ENCODE measurements around the gene BRI3BP. TPM values are rescaled to one million over a fixed set of nuclear protein-coding genes. Genes with fewer than 3 reads are reported as not detected.

The BRI3BP gene
- total and polyA plus RNA-seq, 11 donors: 1.1 to 5.3 (median 3.6) TPM

DNA sequence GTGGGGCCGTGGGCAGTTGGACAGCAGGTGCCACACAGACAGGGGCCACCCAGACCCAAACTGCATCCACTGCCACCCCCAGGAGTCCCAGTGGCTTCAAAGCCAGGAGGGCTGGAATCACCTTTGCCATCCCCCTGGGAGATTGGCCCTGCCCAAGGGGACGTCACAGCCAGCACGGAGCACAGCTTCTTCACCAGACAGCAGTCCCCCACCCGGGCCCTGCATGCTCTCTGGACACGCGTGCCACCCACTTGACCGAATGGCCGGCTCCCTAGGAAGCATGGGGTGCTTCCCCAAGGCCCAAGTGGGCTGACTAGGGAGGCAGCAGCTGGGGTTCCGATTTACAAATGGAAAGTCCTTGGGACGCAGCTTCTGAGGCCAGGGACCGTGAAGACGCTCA, 21.8 kb upstream of the BRI3BP start:
- ATAC-seq (peak in 1 of 4 donors; percentile 5), DNase-seq (no peak)
- no peaks in the 10 kb centered on the region for H3K27me3 ChIP-seq
- no peak overlapping the region for H3K27ac ChIP-seq
- TF ChIP-seq, protein P1, sequence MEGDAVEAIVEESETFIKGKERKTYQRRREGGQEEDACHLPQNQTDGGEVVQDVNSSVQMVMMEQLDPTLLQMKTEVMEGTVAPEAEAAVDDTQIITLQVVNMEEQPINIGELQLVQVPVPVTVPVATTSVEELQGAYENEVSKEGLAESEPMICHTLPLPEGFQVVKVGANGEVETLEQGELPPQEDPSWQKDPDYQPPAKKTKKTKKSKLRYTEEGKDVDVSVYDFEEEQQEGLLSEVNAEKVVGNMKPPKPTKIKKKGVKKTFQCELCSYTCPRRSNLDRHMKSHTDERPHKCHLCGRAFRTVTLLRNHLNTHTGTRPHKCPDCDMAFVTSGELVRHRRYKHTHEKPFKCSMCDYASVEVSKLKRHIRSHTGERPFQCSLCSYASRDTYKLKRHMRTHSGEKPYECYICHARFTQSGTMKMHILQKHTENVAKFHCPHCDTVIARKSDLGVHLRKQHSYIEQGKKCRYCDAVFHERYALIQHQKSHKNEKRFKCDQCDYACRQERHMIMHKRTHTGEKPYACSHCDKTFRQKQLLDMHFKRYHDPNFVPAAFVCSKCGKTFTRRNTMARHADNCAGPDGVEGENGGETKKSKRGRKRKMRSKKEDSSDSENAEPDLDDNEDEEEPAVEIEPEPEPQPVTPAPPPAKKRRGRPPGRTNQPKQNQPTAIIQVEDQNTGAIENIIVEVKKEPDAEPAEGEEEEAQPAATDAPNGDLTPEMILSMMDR (IDR thresholded peaks at IDR 0.05): no peak
- no peak for TF ChIP-seq POLR2A (IDR thresholded peaks at IDR 0.05)
- H3K4me1 ChIP-seq: no peaks in the 10 kb centered on the region
- peaks cover 0 to 90% (median 57%) of the 10 kb centered on the region in 9 donors for H3K36me3 ChIP-seq
- WGBS, 4 donors: 81 to 93% (median 87%) methylated on average over 10 to 12 of the region's 12 CpGs
- intact Hi-C loops (cut with DNase I): no loop called here
- no peaks in the 10 kb centered on the region for H3K9me3 ChIP-seq
- no peak overlapping the region for H3K4me3 ChIP-seq

DNA sequence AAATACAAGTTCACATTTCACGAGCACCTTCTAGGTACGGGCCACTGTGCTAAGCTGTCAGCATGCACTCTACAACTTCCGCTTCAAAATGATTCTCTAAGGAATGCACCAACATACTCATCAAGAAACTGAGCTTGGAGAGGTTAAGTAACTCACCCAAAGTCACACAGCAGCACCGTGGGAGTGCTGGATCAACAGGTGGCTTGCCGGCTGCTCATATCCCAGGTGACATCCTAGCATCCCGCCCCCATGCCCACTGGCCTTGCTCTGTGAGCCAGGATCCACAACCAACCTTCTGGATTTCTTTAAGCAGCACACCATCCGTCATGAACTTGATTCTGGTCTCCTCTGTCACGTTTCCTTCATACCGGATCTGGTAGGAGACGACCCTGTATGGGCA, 21.2 kb upstream of the BRI3BP start:
- Histone ChIP-seq H3K4me1 (no peaks in the 10 kb centered on the region), H3K27me3 (no peaks in the 10 kb centered on the region), H3K27ac (no peak overlapping the region), H3K9me3 (no peaks in the 10 kb centered on the region), H3K36me3 (peaks cover 0 to 90% (median 58%) of the 10 kb centered on the region in 9 donors), H3K4me3 (no peak overlapping the region)
- 85 to 97% (median 92%) methylated on average over 10 of the region's 10 CpGs for WGBS, 4 donors
- no peak for ATAC-seq
- no peak for TF ChIP-seq POLR2A (IDR thresholded peaks at IDR 0.05)
- TF ChIP-seq, protein P1 (IDR thresholded peaks at IDR 0.05): no peak
- intact Hi-C loops (cut with DNase I): no loop called here
- DNase-seq: no peak

DNA sequence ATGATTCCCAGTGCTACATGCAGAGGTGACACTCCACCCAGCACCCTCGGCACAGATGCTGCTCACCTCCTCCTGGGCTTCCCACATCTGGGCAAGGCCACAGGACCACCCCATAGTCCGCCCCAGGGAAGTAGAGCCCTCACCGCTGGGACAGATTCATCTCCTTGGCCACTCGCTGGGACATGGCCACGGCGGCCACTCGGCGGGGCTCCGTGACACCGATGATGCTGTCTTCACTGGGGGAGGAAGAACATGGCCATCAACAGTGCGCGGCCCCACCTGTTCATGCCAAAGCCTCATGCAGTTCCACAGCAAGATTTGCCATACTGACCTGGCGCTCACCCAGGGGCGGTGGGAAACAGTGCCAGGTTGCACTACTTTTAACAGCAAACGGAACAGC, 18.2 kb upstream of the BRI3BP start:
- H3K36me3 ChIP-seq: peaks cover 0 to 91% (median 72%) of the 10 kb centered on the region in 9 donors
- 96 to 99% (median 98%) methylated on average over 6 to 15 of the region's 15 CpGs for WGBS, 4 donors

DNA sequence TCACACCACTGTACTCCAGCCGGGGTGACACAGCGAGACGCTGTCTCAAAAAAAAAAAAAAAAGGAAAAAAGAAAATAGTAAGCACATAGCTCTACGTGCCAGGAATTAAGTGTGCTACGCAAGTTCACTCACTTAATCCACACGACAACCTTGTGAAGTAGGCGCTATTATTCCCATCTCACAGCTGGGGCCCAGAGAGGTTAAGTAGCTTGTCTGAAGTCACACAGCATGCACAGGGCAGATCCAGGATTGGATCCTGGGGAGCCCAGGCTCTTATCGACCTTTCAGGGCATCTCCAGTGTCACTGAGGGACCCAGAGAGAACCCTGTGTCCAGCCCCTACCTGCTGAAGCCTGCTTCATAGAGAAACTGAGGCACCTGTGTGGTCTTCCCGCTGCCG, 16.4 kb upstream of the BRI3BP start:
- peaks cover 0 to 91% (median 75%) of the 10 kb centered on the region in 9 donors for H3K36me3 ChIP-seq
- no peak overlapping the region for H3K4me3 ChIP-seq
- WGBS, 4 donors: 93 to 100% (median 98%) methylated on average over 8 to 10 of the region's 10 CpGs
- H3K27me3 ChIP-seq: no peaks in the 10 kb centered on the region
- DNase-seq: peak in 1 of 5 donors; percentile 32
- TF ChIP-seq, protein P1 (IDR thresholded peaks at IDR 0.05): no peak
- no peak for TF ChIP-seq POLR2A (IDR thresholded peaks at IDR 0.05)
- ATAC-seq: no peak
- H3K4me1 ChIP-seq: no peaks in the 10 kb centered on the region
- intact Hi-C loops (cut with DNase I): no loop called here
- H3K9me3 ChIP-seq: no peaks in the 10 kb centered on the region
- H3K27ac ChIP-seq: no peak overlapping the region

More for the DNA sequence above, 18.2 kb upstream of the BRI3BP start:
- H3K27ac ChIP-seq: no peak overlapping the region
- no peaks in the 10 kb centered on the region for H3K4me1 ChIP-seq
- TF ChIP-seq, protein P1 (IDR thresholded peaks at IDR 0.05): no peak
- TF ChIP-seq POLR2A (IDR thresholded peaks at IDR 0.05): no peak
- H3K9me3 ChIP-seq: no peaks in the 10 kb centered on the region
- H3K27me3 ChIP-seq: no peaks in the 10 kb centered on the region
- ATAC-seq: no peak
- intact Hi-C loops (cut with DNase I): no loop called here
- no peak overlapping the region for H3K4me3 ChIP-seq
- DNase-seq: no peak
